ENCODE data around the gene TRMT1. TPM values are rescaled to one million over a fixed set of nuclear protein-coding genes. Genes with fewer than 3 reads are reported as not detected.
"Not testable (repeated sequence)": the region's sequence is repeated elsewhere in the genome, so short reads cannot be mapped to it uniquely, and the experiment has no call there.

TRMT1 gene
- polyA plus RNA-seq: 35.5 TPM
- long read RNA-seq, donor 1, transcript TRMT1-202 (17 exons, 2,142 nt): major isoform, 5 of 5 reads
- long read RNA-seq, donor 1, partial matches to known transcripts: 0 of 5 reads
- long read RNA-seq, donor 1, other reads (novel, unspliced or antisense): 0 of 5 reads
- long read RNA-seq, donor 2, partial matches to known transcripts: 11 of 19 reads
- long read RNA-seq, donor 2, other reads (novel, unspliced or antisense): 7 of 19 reads
- long read RNA-seq, donor 3: 0 reads
- long read RNA-seq, donor 4, partial matches to known transcripts: 0 of 1 reads
- long read RNA-seq, donor 4, other reads (novel, unspliced or antisense): 0 of 1 reads
- long read RNA-seq, donor 5, partial matches to known transcripts: 0 of 1 reads
- long read RNA-seq, donor 5, other reads (novel, unspliced or antisense): 0 of 1 reads
- long read RNA-seq, donor 6, partial matches to known transcripts: 0 of 2 reads
- long read RNA-seq, donor 6, other reads (novel, unspliced or antisense): 0 of 2 reads
- long read RNA-seq, donor 7, partial matches to known transcripts: 0 of 1 reads
- long read RNA-seq, donor 7, other reads (novel, unspliced or antisense): 0 of 1 reads
- long read RNA-seq, donor 8, partial matches to known transcripts: 0 of 2 reads
- long read RNA-seq, donor 8, other reads (novel, unspliced or antisense): 0 of 2 reads
- long read RNA-seq, donor 9, partial matches to known transcripts: 8 of 13 reads
- long read RNA-seq, donor 9, other reads (novel, unspliced or antisense): 0 of 13 reads
- long read RNA-seq, donor 10, partial matches to known transcripts: 0 of 2 reads
- long read RNA-seq, donor 10, other reads (novel, unspliced or antisense): 0 of 2 reads
- long read RNA-seq, donor 11, partial matches to known transcripts: 0 of 2 reads
- long read RNA-seq, donor 11, other reads (novel, unspliced or antisense): 0 of 2 reads

- Histone ChIP-seq H3K4me1 (ENCODE audit: control insufficient read depth, insufficient read depth, low read length) (peaks cover 16% of the 10 kb centered on the region), H3K27ac (ENCODE audit: low read length) (peak within 1 kb of the TSS; percentile 45), H3K36me3 (ENCODE audit: control insufficient read depth, insufficient read depth, low read length) (peaks cover 21% of the 10 kb centered on the region), H3K9me3 (ENCODE audit: control insufficient read depth, low read depth, low read length) (no peaks in the 10 kb centered on the region), H3K4me3 (ENCODE audit: low read length) (peak within 1 kb of the TSS; percentile 97), H3K27me3 (ENCODE audit: control insufficient read depth, insufficient read depth, low read length) (no peaks in the 10 kb centered on the region)
- no CpG with 5 or more reads among the region's 51 CpGs for WGBS (ENCODE audit: insufficient coverage, low lambda C conversion rate)
- peak; percentile 88 to 93 for DNase-seq
Observed at GRCh38 chr19:13116282-13117175, at the start of gene TRMT1. TSS of gene TRMT1 (minus strand) at chr19:13116740. CDS start at chr19:13116399, 341 bp downstream.

- not testable (repeated sequence) for H3K27me3 ChIP-seq (ENCODE audit: control insufficient read depth, insufficient read depth, low read length); DNase-seq; H3K36me3 ChIP-seq (ENCODE audit: control insufficient read depth, insufficient read depth, low read length); H3K4me3 ChIP-seq (ENCODE audit: low read length); H3K9me3 ChIP-seq (ENCODE audit: control insufficient read depth, low read depth, low read length)
- WGBS (ENCODE audit: insufficient coverage, low lambda C conversion rate): no CpG with 5 or more reads among the region's 3 CpGs
- Histone ChIP-seq H3K4me1 (ENCODE audit: control insufficient read depth, insufficient read depth, low read length) (peaks cover 66% of the 10 kb centered on the region), H3K27ac (ENCODE audit: low read length) (peak overlapping the region; percentile 100)
Observed at GRCh38 chr19:13166151-13166550, 49.6 kb upstream of the TRMT1 start.

GRCh38 chr19:13165162-13165997 is 48.8 kb upstream of the TRMT1 start:
- H3K27me3 ChIP-seq (ENCODE audit: control insufficient read depth, insufficient read depth, low read length): no peaks in the 10 kb centered on the region
- WGBS (ENCODE audit: insufficient coverage, low lambda C conversion rate): no CpG with 5 or more reads among the region's 19 CpGs
- DNase-seq: peak in 1 of 2 donors; percentile 60
- H3K4me1 ChIP-seq (ENCODE audit: control insufficient read depth, insufficient read depth, low read length): peaks cover 68% of the 10 kb centered on the region
- H3K36me3 ChIP-seq (ENCODE audit: control insufficient read depth, insufficient read depth, low read length): no peaks in the 10 kb centered on the region
- no peaks in the 10 kb centered on the region for H3K9me3 ChIP-seq (ENCODE audit: control insufficient read depth, low read depth, low read length)
- H3K27ac ChIP-seq (ENCODE audit: low read length): peak overlapping the region; percentile 100
- H3K4me3 ChIP-seq (ENCODE audit: low read length): no peak overlapping the region

GRCh38 chr19:13164343-13165161 is 48.0 kb upstream of the TRMT1 start:
- H3K4me1 ChIP-seq (ENCODE audit: control insufficient read depth, insufficient read depth, low read length): peaks cover 60% of the 10 kb centered on the region
- no peaks in the 10 kb centered on the region for H3K27me3 ChIP-seq (ENCODE audit: control insufficient read depth, insufficient read depth, low read length)
- peak overlapping the region; percentile 36 for H3K4me3 ChIP-seq (ENCODE audit: low read length)
- no peaks in the 10 kb centered on the region for H3K9me3 ChIP-seq (ENCODE audit: control insufficient read depth, low read depth, low read length)
- peak overlapping the region; percentile 100 for H3K27ac ChIP-seq (ENCODE audit: low read length)
- peak; percentile 88 to 93 for DNase-seq
- no CpG with 5 or more reads among the region's 19 CpGs for WGBS (ENCODE audit: insufficient coverage, low lambda C conversion rate)
- H3K36me3 ChIP-seq (ENCODE audit: control insufficient read depth, insufficient read depth, low read length): no peaks in the 10 kb centered on the region

- DNase-seq: peak; percentile 83 to 91
- no peaks in the 10 kb centered on the region for H3K36me3 ChIP-seq (ENCODE audit: control insufficient read depth, insufficient read depth, low read length)
- H3K27ac ChIP-seq (ENCODE audit: low read length): peak overlapping the region; percentile 100
- no peaks in the 10 kb centered on the region for H3K9me3 ChIP-seq (ENCODE audit: control insufficient read depth, low read depth, low read length)
- H3K4me1 ChIP-seq (ENCODE audit: control insufficient read depth, insufficient read depth, low read length): peaks cover 53% of the 10 kb centered on the region
- peak overlapping the region; percentile 36 for H3K4me3 ChIP-seq (ENCODE audit: low read length)
- no peaks in the 10 kb centered on the region for H3K27me3 ChIP-seq (ENCODE audit: control insufficient read depth, insufficient read depth, low read length)
- WGBS (ENCODE audit: insufficient coverage, low lambda C conversion rate): no CpG with 5 or more reads among the region's 20 CpGs
Observed at GRCh38 chr19:13163609-13164342, 47.2 kb upstream of the TRMT1 start.

GRCh38 chr19:13162724-13163608 is 46.4 kb upstream of the TRMT1 start:
- peak; percentile 99 to 100 for DNase-seq
- Histone ChIP-seq H3K36me3 (ENCODE audit: control insufficient read depth, insufficient read depth, low read length) (no peaks in the 10 kb centered on the region), H3K4me3 (ENCODE audit: low read length) (peak overlapping the region; percentile 36), H3K27ac (ENCODE audit: low read length) (peak overlapping the region; percentile 100), H3K9me3 (ENCODE audit: control insufficient read depth, low read depth, low read length) (no peaks in the 10 kb centered on the region), H3K27me3 (ENCODE audit: control insufficient read depth, insufficient read depth, low read length) (no peaks in the 10 kb centered on the region), H3K4me1 (ENCODE audit: control insufficient read depth, insufficient read depth, low read length) (peaks cover 50% of the 10 kb centered on the region)
- no CpG with 5 or more reads among the region's 58 CpGs for WGBS (ENCODE audit: insufficient coverage, low lambda C conversion rate)

- no peaks in the 10 kb centered on the region for H3K36me3 ChIP-seq (ENCODE audit: control insufficient read depth, insufficient read depth, low read length)
- H3K27ac ChIP-seq (ENCODE audit: low read length): peak overlapping the region; percentile 30
- no CpG with 5 or more reads among the region's 1 CpG for WGBS (ENCODE audit: insufficient coverage, low lambda C conversion rate)
- H3K9me3 ChIP-seq (ENCODE audit: control insufficient read depth, low read depth, low read length): no peaks in the 10 kb centered on the region
- H3K4me1 ChIP-seq (ENCODE audit: control insufficient read depth, insufficient read depth, low read length): peaks cover 48% of the 10 kb centered on the region
- peak in 1 of 2 donors; percentile 72 for DNase-seq
- no peak overlapping the region for H3K4me3 ChIP-seq (ENCODE audit: low read length)
- H3K27me3 ChIP-seq (ENCODE audit: control insufficient read depth, insufficient read depth, low read length): no peaks in the 10 kb centered on the region
Observed at GRCh38 chr19:13160557-13160956, 44.0 kb upstream of the TRMT1 start.

- no peaks in the 10 kb centered on the region for H3K27me3 ChIP-seq (ENCODE audit: control insufficient read depth, insufficient read depth, low read length)
- no peak overlapping the region for H3K4me3 ChIP-seq (ENCODE audit: low read length)
- no peaks in the 10 kb centered on the region for H3K9me3 ChIP-seq (ENCODE audit: control insufficient read depth, low read depth, low read length)
- no peaks in the 10 kb centered on the region for H3K36me3 ChIP-seq (ENCODE audit: control insufficient read depth, insufficient read depth, low read length)
- no peak for DNase-seq
- peaks cover 45% of the 10 kb centered on the region for H3K4me1 ChIP-seq (ENCODE audit: control insufficient read depth, insufficient read depth, low read length)
- H3K27ac ChIP-seq (ENCODE audit: low read length): no peak overlapping the region
- 100% methylated on average over 1 of the region's 3 CpGs for WGBS (ENCODE audit: insufficient coverage, low lambda C conversion rate)
Observed at GRCh38 chr19:13159713-13160112, 43.2 kb upstream of the TRMT1 start.
